HG02970 (cell line): ENCODE measurements around the gene PTGES.
"Not testable (repeated sequence)": the region's sequence is repeated elsewhere in the genome, so short reads cannot be mapped to it uniquely, and the experiment has no call there.

Source experiments
- ATAC-seq: cut with Tn5 transposase; IDR thresholded peaks from one replicate; pipeline ENCODE4 v1.9.1; 2021; ENCODE audit warnings: mild to moderate bottlenecking, moderate library complexity, moderate number of reproducible peaks; ENCODE audit not compliant: unreplicated experiment, low FRiP score

PTGES gene

DNA sequence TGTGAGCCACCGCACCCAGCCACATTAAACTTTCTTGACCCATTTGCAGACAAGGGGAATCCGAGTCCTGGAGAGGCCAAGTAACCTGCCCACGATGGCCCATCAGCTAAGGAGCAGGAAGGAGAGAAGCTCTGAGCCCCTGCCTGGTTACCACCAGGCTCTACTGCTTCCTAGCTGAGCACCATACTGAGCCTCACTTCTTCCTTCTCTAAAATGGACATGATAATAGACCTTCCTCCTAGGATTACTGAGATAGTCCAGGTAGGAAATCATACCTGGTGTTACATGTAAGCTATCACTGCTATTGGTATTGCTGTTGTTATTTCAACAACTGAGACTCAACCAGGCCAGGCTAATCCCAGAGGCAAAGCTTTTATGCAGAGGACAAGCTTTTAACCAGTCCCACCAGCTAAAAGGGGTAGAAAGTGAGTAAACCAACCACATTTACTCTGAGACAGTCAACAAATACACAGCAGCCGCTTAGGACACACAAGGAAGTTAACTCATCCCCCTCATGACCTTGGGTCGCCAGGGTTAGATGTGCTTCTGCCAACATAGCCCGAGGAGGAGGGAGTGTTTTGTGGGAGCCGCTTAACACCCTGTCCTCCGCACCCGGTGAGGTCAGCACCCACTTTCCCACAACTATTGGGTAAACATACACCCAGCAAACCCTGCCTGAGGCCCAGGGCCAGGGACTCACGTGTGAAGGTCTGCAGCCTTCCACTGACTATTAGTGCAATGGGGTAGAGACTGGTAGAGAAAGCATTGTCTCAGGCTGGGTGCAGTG, 20.6 kb upstream of the PTGES start:
- no peak for ATAC-seq

DNA sequence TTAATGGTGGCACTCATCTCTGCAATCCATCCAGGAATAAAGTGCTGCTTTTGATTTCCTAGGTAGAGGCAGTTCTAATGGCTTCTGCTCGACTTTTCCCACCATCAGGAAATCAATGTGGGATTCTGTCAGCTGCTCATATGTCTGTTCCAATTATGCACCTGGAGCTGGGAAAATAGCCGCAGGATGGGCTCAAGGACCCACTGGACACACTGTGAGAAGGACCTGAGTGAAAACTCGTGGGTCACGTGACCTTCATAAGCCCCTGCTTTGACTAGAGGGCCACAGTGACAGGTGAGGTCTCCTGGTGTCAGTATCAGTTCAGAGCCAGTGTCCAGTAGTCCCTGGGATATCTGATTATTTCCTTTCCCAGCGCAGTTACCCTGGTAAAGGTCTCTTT, 17.9 kb upstream of the PTGES start:
- no peak for ATAC-seq

DNA sequence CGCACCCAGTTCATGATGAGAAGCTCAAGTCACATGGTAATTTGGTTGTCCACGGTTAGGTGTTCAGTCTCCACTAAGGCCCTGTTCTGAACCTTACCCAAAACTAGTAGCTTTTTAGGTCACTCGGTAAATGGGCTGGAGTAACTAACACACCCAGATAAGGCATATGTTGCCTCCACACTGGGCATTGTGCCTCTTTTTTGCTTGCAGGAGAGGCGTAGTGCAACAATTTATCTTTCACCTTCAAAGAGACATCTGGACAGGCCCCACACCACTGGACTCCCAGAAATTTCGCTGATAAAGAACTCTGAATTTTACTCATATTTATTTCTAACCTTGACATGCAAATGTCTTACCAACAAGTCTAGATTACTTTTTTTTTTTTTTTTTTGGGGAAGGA, 16.8 kb upstream of the PTGES start:
- no peak for ATAC-seq

DNA sequence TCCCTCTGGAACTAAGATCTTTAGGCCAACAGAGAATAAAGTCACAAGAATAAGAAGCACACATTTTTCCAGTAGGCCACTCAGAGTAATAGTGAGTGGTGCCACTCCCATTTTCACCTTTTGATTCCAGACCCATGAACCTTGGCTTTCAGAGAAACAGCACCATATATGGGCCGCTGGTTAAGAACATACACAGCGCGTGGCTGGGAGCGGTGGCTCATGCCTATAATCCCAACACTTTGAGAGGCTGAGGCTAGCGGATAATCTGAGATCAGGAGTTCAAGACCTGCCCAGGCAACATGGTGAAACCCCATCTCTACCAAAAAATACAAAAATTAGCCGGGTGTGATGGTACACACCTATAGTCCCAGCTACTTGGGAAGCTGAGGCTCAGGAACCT, 15.6 kb upstream of the PTGES start:
- no peak for ATAC-seq

DNA sequence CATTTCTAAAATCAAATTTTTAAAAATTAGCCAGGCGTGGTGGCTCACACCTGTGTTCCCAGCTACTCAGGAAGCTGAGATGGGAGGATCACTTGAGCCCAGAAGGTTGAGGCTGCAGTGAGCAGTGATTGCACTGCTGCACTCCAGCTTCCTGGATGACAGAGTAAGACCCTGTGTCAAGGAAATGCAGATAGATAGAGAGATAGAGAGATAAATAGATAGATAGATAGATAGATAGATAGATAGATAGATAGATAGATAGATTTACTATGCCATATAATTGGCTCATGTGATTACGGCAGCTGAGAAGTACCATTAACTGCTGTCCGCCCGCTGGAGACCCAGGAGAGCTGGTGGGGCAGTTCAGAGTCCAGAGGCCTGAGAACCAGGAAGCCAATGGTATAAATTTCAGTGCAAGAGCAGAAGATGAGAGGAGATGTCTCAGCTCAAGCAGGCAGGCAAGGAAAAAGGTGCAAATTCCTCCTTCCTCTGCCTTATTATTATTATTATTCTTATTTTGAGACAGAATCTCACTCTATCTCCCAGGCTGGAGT, 13.0 kb upstream of the PTGES start:
- ATAC-seq, result no peak

DNA sequence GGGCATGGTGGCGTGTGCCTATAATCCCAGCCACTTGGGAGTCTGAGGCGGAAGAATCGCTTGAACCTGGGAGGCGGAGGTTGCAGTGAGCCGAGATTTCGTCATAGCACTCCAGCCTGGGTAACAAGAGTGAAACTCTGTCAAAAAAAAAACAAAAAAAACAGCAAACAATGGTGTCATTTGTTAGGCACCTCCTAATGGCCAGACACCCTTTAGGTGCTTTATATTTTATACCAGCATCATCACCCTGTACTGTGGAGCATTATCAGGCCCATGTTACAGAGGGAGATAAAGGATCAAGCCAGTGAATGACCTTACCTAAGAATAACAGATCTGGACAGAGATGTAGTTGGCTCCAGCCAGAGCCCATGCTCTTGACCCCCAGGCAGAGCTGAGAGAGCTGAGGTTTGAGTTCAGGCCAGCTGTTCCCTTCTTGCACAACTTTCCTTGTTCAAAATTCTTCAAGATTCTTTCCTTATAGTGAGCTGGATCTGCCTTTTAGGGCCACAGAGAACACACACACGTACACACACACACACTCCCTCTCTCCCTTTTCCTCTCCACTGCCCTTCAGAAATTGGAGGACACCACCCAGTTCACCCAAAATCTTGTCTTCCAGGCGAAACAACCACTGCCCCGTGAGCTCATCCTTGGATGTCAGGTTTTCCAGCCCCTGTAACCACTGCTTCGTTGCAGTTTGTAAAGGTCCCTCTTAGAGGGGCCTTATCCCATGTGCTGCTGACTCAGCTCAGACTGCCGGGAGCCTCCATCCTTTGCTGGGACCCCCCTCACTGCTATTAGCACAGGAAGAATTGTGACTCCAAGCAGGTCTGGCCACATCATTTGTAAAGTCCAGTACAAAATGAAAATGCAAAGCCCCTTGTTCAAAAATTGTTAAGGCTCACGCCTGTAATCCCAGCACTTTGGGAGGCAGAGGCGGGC, 10.4 kb upstream of the PTGES start:
- ATAC-seq, result no peak

DNA sequence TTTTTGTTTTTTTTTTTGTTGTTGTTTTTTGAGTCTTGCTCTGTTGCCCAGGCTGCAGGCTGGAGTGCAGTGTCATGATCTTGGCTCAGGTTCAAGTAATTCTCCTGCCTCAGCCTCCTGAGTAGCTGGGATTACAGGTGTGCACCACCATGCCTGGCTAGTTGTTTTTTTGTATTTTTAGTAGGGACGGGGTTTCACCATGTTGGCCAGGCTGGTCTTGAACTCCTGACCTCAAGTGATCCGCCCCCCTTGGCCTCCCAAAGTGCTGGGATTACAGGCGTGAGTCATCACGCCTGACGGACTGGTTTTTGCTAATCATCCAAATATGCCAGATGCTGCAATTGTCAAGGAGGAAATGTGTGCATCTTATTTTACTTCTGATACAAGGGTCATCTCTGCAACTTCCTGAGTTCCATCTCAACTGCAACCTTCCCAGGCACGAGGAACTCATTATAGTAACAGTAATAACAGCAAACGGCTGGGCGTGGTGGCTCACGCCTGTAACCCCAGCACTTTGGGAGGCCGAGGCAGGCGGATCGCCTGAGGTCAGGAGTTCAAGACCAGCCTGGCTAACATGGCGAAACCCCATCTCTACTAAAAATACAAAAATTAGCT, 9.6 kb upstream of the PTGES start:
- ATAC-seq, result not testable (repeated sequence)

DNA sequence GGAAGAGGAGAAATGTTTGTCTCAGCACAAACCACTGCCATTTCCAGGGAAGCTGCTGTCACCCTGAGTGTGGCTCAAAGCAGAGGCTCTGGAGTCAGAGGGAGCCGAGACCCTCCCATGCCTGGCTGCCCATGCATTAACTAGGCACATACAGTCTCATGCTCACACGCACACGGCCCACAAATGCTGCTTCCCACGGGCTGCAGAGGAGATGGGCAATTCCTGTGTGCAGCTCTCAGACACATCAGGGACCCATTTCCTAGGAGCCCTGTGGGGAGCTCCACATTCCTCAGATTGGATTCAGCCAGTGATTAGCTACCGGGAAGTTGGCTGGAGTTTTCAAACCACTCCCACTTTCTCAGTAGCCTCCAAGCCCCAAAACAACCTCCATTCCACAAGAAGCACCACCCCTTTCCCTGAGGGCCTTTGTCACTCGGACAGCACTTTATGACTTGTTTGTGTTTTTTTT, 9.1 kb upstream of the PTGES start:
- ATAC-seq, result no peak

DNA sequence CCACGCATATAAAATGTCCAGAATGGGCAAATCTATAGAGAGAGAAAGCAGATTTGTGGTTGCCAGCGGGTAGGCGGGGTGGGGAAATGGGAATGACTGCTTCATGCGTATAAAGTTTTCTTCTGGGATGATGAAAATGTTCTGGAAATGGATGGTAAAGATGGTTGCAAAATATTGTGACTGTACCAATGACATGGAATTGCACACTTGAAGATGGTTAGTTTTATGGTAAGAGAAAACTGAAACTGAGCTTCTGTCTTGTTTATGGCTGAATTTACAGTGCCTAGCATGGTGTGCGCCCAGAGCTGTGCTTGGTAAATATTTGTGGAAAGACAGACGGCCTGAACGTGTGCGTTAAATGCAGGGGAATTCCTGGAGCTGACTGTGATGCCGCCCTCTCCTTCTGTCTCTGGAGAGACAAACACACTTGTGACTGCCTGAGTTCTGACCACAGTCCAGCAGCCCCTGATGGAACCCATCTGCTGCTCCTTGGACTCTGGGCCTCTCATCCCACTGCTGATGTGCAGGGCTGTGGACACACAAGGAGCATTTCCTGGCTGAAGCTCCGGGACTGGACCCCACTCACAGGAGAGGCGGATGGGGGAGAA, 8.6 kb upstream of the PTGES start:
- no peak for ATAC-seq

DNA sequence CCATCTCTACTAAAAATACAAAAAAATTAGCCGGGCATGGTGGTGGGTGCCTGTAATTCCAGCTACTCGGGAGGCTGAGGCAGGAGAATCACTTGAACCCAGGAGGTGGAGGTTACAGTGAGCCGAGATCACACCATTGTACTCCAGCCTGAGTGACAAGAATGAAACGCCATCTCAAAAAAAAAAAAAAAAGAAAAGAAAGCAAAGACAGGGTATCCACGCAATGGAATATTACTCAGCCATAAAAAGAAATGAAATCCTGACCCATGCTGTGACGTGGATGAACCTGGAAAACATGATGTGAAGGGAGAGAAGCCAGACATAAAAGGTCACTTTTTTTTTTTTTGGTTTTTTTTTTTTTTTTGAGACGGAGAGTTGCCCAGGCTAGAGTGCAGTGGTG, 7.9 kb upstream of the PTGES start:
- ATAC-seq, result not testable (repeated sequence)

DNA sequence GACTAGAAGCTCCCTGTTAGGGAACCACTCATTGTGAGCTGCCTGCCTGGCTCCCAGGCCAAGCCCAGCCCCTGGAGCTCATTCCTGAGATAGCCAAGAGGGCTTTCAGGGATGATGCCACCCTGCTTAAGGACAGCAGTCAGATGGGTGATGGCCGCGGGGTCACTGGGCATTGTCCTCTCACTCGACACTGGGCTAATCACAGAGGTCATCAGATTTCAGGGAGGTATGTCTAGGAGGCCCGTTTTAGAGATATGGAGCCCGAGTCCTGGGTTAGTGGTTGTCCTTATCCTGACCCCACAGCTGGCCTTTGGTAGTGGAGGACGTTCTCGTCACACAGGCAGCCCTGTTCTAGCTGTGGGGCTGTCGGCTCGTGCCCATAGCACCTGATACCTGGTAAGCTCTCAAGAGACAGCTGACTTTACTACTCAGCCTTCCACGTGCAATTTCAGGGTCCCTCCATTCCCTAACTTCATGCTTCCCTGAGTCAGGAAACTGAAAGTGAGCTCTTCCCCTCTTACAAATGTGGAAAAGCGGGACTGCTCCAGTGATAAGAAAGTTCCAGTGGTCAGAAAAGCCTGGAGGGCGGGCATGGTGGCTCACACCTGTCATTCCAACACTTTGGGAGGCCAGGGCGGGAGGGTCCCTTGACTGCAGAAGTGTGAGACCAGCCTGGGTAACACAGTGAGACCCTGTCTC, 7.1 kb upstream of the PTGES start:
- no peak for ATAC-seq

DNA sequence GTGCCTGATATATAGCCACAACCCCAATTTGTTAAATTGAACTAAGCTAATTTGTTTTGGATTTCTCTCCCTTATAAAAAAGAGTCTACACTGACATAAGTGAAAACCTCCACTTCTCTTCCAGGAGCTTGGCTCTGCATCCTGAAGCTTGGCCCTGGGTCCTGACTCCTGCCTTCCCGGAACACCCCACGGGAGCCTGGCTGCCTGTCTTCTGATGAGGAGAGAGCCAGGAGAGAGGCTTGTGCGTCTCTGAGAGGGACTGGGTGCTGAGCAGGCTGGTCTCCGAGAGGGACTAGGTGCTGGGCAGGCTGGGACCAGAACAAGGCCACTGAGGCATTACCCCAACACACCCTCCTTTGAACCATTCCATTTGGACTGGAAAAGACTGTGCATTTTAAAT, 6.5 kb upstream of the PTGES start:
- no peak for ATAC-seq

DNA sequence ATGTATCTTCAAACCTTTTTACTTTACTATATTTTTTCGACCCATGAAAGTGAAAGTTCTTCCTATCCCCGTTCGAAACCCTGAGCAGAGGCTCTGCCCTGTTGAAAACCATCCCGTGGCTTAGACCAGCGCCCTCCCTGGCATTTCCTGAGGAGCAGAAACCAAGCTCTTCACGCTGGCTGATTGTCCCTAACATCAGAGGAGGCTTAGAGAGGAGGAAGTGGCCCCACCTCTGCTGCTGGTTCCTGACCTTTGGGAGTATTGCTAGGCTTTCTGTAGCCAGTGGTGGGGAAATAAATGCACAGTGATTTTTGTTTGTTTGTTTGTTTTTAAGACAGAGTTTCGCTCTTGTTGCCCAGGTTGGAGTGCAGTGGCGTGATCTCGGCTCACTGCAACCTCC, 4.2 kb upstream of the PTGES start:
- ATAC-seq, result no peak

DNA sequence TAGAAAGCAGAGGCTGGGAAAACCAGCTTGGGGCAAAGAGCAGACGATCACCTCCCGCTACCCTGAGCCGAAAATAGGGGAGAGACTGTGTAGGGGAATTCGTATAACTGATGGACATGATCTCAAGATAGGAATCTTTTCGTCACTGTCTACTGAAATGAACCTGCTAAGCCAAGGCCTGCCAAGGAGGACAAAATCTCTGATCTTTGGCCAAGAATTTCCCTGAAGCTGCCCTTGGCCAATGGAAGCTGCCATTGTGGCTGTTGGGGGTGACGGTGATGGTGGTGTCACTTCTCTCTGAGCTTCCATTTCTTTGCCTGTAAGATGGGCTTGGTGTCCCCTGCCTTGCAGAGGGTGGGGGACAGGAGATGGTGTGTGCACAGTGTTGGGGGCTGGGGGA, 3.3 kb upstream of the PTGES start:
- no peak for ATAC-seq

DNA sequence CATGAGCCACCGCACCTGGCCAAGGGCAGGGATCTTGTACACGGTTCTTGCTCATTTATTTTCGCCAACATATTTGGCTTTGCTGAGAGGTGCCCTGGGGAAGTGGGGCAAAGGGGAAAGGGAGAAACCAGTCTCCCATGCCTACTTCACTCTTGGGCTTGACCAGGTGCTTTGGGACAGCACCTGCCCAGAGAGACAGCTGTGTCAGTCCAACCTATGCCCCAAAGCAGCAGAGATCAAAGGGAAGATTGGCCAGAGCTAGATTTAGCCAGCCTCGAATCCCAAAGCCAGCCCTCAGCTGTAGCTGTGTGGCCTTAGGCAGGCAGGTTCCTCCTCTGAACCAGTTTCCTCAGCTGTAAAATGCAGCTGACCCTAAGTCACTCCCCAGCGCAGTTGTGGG, 2.3 kb upstream of the PTGES start:
- no peak for ATAC-seq

DNA sequence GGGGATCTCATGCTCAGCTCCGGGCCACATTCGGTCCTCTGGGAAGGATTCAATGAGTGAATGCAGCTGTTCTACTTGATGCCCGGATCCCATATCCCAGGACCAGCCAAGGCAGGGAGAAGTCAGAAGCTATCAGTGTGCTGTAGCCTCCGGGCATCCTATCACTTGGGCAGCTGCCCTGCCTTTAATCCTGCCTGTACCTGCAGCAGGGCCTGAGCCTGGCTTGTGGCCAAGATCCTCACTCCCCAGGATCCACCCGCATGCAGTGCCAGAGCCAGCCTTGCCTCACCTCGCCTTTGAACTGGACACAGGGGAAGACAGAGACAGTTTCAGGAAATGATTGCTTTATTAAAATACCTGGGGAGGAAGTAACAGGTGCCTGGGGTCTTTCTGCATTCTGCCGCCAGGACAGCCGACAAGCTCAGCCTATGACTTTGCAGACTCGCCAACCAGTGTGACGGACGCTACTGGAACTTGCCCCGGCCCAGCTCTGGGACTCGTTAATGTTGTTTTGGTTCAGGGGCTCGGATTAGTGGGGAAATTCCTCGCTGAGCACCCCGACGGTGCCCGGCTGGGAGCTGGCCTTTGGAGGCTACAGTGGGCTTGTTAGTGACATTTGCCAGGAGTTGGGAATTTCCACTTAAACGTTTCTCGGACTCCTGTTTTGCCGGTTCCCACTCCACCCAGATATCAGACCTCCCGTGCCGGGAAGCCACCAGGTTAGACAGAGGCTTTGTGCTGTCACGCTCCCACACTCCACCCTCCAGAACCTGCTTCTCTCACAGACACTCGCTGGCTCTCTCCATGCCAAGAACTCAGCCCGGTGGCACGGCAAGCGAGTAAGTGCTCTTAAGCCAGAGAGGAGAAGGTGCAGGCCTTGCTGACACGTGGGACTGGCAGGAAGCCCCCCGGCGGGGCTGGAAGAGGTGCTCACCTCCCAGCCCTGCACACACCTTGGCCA, 721 bp downstream of the PTGES start:
- ATAC-seq, result no peak

DNA sequence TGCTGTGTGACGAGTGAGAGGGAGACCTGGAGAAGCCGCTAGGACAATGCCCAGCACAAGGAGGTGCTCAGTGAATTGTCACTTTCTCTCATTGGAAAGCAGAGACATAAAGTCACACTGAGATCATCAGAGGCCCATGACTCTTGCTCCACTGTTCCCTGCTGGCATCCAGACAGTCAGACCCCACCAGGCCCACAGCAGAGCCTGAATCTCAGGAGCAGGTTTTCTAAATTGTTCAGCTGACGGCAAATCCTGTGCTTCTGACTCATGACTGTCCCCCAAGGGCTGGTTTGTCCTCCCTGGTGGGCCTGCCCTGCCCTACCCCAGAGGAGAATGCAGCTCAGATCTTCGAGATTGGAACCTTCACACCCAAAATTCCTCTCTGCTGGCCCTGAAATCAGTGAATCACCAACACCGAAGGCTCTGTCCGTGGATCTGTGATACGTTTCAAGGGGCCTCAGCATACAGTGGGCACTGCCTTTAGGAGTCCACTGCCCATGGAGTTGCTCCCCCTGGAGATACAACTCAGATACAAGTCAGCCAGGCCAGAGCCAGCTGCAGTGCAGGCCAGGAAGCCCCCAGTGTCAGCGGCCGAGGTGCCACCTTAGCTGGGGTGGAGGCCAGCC, 2.7 kb downstream of the PTGES start:
- no peak for ATAC-seq

DNA sequence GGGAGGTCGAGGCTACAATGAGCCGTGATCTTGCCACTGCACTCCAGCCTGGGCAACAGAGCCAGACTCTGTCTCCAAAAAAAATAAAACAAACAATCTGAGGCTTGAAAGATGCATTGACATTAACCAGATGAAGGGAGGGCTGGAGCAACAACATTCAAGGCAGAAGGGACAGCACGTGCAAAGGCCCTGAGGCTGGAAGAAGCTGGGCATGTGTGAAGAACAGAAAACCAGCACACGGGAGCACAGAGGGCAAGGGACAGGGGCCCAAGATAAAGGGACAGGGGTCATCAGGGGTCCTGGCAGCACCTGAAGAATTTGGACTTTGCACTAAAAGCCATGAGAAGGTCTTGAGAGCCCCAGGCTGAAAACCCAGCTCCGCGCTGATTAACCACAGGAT, 3.3 kb downstream of the PTGES start:
- no peak for ATAC-seq
